CD4-positive, alpha-beta T cell treated with Interleukin-4 for 4 hours (primary cell): ENCODE data around the gene DAGLA.

Experiments
- DNase-seq: peaks from one replicate; pipeline ENCODE4 v3.0.0-alpha.2; 2020

The DAGLA gene

DNA sequence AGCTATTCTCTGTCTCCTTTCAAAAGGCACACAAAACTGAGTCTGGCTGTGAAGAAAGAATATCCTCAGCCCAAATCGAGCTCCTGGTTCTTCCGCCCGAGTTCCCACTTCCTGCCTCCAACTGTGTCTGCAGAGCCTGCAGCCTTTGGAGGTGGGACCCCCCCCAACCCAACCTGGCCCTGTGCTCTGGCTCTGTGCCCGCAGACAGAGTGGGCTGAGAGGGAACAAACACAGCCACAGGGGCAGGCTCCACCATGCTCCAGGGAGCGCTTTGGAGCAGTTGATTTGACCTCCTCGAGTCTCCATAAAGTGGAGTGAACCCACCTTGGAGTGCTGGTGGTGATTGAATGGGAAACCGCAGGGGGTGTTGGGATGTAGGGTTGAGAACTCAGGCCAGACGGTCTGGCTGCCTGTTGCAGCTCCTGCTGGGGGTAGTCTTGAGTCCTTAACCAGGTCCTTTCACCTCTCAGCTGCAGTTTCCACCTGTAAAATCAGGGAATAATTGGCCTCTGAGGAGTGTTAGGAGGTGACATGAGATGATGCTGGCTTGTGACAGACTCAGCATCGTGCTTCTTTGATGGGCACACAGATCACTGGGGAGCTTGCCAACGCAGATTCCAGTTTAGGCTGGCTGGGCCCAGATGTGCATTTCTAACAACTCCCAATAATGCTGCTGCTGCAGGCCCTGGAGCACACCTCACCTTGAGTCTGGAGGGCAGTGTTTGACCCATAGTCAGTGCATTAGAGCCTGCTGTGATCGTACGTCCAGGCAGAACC lies 11.4 kb downstream of the DAGLA start:
- DNase-seq: no peak

DNA sequence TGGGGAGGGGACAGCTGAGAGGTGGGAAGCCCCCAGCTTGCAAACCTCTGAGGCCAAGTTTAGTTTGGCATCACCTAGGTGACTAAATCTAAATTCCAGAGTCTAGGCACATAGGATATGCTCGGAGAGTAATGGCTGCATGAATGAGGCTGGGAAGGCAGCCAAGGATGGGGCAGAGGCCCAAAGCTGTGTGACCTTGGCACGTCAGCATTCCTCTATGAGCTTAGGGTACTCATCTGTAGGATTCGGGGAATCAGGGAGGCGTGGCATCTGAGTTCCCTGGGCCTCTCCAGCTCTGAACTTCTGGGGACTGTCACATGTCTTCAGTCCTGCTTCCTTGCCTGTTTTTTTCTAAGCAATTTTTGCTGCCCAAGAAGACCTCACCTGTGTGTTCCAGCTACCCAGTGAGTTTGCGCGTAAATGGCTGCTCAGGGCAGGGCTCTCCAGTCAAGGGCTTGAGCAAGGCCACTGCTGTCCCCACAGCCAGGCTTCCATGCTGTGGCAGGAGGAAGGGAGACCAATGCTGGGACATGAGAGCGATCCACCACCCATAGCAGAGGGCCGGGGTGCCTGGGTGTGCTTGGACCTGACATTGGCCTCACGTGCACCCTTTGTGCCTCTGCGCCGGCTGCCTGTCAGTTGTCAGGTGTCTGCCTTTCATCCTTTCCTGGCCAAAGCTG lies 13.9 kb downstream of the DAGLA start:
- DNase-seq: no peak

DNA sequence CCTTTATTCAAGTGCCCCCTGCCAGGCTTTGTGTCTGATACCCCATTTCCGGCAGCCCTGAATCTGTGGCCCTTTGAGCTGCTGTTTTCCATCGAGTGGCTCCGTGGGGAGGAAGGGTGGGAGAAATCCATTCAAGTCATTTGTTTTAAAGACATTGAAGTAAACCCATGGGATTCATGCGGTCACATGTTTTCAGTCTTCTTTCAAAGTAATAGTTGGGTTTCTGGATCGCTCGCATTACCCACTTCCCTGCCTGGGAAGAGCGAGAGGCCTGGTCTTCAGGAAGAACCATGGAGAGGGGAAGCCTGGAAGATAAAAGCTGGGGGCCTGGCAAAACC lies 14.4 kb downstream of the DAGLA start:
- DNase-seq: no peak

DNA sequence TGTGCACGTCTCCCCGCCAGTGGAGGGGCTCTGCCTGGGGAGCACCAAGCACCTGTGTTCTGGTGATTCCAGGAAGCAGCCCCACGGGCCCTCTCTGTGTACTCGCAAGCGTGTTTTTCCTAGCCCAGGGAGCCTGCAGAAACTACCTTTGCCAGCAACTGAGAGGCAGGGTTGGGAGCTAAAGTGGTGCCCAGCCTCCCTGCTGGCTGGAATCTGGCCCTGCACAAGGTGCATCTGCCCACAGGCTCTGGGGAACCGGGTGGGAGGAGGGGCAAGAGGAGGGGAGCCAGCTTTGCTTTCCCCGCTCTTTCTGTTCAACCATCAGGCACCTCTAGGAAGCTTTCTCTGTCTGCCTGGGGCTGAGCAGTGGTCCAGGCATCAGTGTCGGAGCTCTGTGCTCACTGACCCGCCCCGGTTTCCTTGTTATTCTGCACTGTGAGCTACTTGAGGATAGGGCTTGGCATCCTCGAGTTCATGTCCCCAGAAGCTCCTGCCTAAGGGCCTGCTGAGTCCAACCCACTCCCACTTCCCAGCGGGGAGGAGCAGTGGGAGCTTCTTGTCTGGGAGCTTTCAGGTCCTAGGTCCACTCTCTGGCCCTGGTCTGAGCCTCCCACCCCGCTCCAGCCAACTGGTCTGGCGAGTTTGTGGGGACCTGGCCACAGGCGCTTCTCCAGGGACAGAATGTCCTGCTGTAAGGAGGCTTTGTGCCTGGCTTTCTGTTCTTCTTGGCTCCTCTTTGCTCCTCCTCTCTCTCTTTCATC lies 14.9 kb downstream of the DAGLA start:
- DNase-seq: no peak

DNA sequence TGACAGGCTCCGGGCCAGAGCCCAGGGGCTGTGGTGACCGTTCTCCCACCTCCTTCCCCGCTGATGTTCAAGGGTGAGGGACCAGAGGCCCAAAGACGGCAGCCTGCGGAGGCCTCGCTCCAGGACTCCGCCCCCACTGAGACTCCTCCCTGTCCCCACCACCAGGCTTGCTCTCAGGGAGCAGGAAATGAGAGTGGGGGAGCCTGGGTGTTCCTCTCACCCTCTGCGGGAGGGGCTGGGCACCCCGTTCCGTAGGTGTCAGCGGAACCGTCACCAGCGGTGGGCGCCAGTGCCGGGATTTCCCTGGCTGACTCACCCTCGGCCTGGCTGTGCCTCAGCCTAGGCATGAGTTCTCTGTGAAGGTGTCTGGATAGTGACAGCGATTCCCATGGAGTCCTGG lies 15.7 kb downstream of the DAGLA start:
- DNase-seq: peak; percentile 95

DNA sequence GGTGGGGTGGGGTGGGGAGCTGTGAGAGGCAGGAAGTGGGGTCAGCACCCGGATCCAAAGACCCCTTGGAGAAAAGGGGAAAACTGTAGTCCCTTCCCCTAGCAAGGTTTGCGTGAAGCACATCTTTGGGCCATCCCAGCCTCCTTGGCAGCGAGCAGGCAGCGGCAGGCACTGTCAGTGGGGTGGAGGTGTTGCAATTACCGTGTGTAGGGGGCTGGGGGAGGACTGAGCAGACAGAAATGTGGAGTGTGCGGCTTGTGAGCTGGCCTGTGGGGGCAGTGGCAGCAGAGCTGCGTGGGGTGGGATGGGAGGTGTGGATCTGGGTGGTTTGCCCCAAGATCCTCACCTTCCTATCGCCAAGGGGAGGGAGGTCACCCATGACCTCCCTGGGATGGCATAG lies 16.4 kb downstream of the DAGLA start:
- DNase-seq: no peak

DNA sequence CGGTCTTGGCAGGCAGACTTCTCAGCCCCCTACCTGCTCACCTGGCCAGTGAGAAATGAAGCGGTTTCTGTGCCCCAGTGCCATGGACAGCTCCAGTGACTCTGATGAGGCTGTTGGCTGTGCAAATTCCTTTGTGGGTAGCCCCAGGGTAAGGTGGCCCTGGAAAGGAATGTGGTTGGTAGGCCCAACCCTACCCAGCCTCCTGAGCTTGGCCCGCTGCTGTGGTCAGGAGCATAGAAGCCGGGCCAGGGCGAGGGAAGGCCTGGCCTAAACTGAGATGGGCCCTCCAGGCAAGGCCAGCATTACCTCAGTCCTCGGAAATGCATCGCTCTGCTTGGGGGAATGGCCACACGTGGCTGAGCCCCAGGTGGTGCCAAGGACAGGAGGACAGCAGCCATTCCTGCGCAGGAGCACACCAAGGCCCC lies 16.9 kb downstream of the DAGLA start:
- no peak for DNase-seq

DNA sequence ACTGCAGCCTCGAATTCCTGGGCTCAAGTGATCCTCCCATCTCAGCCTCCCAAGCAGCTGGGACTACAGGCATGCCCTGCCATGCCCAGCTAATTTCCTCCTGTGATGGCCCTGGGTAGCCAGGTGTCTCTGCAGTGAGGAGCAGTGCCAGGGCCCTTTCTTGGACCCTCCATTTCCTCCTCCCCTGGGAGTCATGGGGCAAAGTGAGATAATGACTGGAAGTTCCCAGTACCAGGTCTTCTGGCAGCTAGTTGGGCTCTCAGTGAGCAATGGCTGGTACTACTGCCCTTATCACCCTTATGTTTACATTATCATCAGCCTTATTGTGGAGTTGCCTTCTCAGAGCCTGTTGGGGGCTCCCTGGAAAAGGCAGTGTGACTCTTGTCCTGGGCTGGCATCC lies 17.6 kb downstream of the DAGLA start:
- no peak for DNase-seq

DNA sequence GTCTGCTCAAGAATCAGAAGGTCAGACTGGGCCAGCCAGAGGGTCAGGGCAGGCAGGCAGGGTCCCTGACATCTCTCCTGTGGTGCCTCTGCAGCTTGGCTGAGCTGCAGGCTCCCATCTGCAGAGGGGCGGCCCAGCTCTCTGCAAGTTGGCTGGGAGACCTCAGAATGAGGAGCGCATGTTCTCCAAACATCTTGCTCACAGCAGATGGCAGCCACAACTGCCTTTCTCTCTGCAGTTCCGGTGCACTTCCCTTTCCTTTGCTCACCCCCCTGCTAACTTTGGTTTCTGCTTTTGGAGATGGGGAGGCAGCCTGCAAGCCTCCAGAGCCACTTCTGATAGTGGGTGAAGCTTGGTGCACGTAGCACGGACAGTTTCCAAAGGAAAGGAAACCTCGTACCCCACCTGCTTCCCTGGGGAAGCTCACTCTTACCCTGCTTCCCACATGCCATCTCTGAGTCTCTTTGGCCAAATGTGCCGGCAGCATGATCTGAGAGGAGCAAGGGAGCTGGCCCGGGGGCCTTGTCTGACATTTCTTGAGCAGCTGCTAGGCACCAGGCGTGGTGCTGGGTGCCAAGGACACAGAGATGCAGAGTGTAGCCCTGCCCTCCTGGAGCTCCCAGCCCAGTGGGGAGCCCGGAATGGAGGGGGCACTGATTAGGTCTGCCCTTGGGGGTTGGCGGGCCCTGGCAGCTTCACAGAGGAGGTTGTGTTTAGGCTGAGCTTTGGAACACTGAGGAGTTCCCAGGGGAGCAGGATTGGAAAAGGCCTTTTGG lies 18.2 kb downstream of the DAGLA start:
- DNase-seq: no peak

DNA sequence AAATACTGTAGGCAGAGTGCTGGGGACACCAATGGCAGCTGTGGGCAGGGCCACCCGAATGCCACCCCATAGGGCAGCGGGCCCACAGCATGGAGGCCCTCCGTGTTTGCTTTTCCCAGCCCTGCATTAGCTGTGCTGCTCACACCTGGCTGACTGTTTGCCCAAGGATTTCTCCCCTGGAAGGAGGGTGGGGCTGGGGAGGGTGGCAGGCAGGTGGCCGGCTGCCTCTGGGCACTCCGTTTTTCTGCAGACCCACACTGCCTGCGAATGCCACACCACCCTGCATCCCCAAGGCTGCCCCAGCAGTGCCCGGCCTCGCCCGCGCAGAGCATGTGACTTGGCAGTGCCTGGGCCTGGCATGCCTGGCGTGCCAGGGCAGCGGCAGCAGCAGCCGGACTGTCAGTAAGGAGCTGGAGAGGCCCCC lies 19.6 kb downstream of the DAGLA start:
- no peak for DNase-seq

DNA sequence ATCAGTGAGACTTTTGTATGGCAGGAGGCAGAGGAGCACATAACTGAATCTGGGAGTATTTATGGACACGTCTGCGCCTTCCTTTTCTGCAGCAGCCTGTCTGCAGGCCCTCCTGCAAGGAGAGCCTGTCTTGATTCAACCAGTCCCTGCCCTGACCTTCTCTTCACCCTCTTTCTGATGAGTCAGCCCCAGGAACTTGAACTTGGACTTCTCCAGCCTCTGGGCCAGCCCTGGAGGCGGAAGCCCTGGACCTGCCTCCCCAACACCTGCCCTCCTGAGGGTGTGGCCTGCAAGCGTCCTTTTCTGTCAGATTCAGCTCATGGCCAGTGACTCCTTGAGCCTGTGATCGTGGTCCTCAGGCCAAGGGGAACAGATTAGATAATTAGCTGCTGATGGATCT lies 20.0 kb downstream of the DAGLA start:
- no peak for DNase-seq

DNA sequence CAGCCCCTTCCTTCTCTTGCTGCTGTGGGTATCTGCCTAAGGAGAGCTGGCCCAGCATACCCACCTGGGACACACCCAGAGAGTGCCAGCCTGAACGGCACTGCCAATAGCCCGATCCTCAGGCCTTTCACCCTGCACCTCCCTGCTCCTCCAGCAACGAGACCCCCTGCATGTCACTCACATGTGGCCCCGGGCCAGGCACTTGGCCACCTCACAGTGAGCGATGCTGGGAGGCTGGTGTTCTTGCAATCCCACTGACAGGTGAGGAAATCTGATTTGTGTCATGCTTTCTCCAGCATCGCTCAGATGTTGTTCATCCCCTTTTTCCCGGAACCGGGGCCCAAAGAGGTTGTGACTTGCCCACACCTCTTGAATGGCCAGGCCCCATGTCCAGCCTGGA lies 20.5 kb downstream of the DAGLA start:
- no peak for DNase-seq

DNA sequence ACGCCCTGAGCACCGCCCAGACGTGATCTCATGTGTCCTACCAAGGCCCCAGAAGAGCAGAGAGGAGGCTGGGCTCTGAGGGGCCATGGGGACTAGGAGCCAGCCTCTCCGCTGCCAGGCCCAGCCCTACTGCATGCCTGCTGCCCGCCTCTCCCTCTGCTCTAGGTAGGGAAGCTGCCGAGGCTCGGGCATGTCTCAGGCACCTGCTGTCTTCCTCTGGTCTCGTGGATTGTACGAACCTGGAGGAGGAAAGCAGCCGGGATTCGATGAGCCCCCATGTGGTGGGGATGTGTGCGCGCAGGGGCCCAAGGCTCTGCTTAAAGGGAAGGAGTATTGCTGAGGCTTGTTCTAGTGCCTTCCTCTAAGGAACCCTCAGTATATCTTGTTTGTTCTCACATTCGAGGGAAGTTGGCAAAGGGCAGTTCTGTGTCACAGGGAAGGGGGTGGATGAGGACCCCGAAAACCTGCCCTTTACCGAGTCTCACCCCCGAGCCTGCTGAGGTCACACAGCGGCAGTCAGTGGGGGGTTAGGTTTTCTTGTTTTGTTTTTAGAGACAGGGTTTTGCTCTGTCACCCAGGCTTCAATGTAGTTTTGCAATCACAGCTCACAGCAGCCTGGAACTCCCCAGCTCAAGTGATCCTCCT lies 21.2 kb downstream of the DAGLA start:
- no peak for DNase-seq

DNA sequence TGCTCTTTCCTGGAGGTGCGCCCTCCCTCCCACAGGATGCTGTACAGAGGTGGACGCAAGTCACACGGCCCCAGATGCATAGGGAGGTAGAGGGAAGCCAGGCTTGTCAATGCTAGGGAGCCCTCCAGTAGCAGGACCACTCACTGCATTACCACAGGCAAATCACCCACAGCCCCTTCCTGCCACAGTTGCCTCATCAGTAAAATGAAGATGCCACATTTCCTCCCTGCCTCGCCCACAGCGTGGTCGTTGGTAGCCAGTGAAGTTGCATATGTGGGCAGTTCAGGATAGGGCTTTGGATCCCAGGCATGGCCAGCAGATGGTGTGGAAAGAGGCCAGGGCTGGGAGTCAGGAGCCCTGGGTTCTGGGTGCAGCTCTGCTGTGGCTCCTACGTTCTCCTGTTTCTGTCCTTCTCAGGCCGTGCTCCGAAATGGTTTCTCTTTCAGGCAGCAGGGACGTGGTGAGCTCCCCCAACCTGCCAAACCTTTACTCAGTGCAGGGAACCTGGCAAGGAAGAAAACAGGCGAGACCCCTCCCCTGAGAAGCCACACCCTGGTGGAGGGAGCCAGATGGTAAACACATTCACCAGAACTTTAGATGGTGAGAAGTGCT lies 22.6 kb downstream of the DAGLA start:
- no peak for DNase-seq

DNA sequence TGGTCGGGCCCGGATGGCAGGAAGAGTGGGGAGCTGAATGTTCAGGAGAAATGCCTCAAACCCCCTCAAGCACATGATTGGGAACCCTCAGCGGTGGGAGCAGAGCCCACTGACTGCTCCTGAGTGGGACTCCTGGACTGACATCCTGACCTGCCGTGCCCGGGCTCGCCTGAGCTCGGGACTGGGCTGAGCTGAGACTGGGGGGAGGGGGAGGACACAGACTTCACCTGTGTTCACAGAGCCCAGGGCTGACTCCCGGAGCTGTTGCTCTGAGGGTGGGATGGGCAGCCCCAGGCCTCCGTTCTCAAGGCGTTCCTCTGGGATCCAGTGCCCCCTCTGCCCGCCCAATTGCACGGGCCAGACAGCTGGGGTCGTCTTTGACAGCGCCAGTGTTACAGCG lies 24.6 kb downstream of the DAGLA start:
- DNase-seq: no peak

DNA sequence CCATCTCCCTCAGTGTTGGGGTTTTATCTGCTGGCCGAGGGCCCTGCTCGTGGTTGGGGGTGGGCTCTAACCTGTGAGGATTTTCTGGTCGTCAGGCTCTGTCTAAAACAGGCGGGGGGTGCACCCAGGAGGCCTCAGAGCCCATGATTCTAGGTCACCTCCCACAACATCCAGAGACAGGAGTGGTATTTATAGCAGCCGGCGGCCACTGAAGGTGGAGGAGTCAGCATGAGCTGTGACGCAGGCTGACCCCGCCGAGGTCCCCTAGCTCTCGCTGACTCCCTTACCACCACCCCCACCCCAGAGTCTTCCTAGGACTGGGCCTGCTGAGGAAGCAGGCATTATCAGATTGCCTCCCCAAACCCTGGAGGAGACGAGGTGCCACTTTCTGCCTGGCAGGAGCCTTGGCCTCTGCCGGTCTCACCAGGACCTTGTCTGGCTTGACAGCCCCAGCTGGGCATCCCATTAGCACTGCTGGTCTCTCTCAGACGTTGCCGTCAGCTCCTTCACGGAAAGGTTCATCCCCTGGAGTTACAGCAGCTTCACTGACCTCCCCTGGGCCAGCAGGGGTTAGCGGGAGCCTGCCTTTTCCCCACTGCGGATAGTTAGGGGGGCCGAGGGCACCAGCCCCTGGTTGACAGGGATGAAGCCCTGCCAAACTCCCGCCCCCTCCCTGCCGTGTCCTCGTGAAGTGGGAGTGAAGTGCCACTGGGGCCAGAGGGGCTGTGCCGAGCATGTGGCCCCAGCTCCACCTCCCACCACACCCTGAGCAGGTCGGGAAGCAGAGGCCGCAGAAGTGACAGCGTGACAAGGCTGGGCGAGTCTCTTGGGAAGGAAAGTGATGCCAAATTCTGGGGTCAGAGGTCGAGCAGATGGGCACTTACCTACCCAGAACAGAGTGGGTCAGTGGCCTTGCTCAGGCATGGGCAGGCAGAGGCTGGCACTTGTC lies 26.5 kb downstream of the DAGLA start:
- DNase-seq: no peak

DNA sequence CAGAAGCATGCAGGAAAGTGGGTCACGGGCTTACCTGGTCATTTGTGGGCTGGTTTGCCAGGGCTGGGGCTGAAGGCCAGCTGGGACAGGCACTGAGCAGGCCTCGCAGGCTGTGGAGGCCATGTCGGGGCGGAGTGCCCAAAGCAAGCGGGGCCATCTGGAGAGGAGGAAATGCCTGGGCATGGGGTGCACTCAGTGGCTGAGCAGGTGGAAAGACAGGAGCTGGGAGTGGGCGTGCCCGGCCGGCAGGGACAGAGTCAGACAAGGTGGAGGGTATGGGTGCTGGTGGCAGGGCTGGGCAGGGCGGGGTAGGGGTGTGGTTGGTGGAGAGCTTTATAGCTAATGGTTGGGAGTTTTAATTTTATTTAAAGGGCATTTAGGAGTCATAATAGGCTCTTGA lies 27.4 kb downstream of the DAGLA start:
- no peak for DNase-seq

DNA sequence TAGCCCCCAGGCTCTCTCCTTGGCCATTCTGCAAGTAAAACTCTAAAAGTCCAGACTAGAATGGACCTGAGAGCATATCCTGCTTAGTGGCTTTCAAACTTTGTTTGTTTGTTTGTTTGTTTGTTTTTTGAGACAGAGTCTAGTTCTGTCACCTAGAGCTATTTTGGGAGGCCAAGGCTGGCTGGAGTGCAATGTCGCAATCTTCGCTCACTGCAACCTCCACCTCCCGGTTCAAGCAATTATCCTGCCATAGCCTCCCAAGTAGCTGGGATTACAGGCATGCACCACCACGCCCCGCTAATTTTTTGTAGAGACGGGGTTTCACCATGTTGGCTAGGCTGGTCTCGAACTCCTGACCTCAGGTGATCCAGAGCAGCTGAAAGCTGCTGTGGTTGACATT lies 28.9 kb downstream of the DAGLA start:
- DNase-seq: no peak

DNA sequence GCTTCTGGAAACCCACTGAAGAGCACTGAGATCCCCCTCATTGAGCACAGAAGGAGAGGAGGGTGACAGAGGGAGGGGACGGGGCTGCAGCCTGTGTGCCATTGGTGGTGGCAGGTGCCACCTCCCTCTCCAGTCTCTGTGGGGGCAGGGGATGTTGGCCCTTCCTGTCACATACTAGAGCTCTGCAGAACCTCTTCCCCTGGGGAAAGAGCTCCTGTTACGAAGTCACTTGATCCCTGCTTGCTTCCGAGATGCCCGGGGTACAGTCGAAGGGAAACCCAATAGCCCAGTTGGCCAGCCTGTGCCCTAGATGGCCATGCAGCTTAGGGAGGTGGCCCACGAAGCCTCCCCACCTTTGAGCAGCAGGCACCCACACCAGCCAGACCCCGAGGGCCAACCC lies 29.4 kb downstream of the DAGLA start:
- DNase-seq: no peak

DNA sequence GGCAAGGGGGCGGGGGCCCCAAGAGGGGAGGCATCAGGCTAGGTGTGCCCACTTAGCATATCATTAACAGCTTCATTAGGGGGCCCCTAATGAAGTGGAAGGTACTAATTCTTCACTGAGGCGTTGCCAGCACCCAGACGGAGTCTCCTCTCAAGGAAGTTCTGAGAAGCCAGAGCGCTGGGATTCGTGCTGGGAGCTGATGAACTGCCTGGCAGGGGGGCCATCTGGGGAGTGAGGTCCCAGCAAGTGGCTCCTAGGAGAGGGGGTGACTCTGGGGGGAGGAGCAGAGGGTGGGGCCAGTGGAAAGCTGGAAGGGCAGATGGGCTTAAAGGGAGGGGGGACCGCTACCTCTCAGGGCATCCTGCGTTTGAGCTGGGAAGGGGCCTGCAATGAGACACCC lies 29.8 kb downstream of the DAGLA start:
- DNase-seq: no peak

DNA sequence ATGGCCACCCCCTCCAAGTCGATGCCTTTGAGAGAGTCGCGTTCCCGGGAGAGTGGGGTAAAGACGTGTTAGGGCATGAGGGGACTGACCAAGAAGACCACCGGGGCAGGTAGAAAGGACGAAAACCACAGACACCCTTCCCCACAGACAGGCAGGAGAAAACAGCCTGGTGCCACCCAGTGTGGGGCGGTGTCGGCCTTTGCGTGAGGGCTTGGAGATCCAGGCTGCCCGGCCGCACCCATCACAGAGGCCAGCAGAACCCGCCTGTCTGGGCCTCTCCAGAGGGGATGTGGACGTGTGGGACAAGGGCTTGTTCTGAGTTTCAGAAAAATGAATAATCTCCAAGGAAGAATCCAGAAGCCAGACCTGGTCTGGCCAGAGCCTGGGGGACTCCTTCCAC lies 30.8 kb downstream of the DAGLA start:
- DNase-seq: no peak
